Activated CD8-positive, alpha-beta memory T cell treated with anti-CD3 and anti-CD28 coated beads, Interleukin-2, amount 10 ng/mL, durations not matched to agents 7 days and 5 days (primary cell): ENCODE results near the gene RSAD2. TPM values are rescaled to one million over a fixed set of nuclear protein-coding genes. Genes with fewer than 3 reads are reported as not detected.
A peak's percentile ranks its signal among the peaks of the same experiment; 100 is the strongest.

Source experiments
- ATAC-seq: fragments of 150-1000 bp; cut with Tn5 transposase; one replicate; pipeline ENCODE4 v1.10.0; 2021; ENCODE audit warnings: moderate library complexity
- CTCF ChIA-PET: fragments of 350-600 bp; sonication (Branson Sonifier 250); formaldehyde crosslinking; loops from one replicate; lab custom pipeline; 2021; ENCODE audit warnings: antibody characterized with exemption; lab: Charles Lee
- DNase-seq: peaks from one replicate; pipeline ENCODE4 v3.0.0-alpha.2; 2020
- H3K27ac Mint-ChIP-seq: one replicate; pipeline ENCODE4 v1.8.0; 2021; ENCODE audit warnings: mild to moderate bottlenecking, mixed read lengths
- H3K27me3 Mint-ChIP-seq: one replicate; pipeline ENCODE4 v1.8.0; 2021; ENCODE audit warnings: mixed read lengths
- H3K36me3 Mint-ChIP-seq: one replicate; pipeline ENCODE4 v1.8.0; 2021; ENCODE audit warnings: mild to moderate bottlenecking, mixed read lengths
- H3K4me1 Mint-ChIP-seq: one replicate; pipeline ENCODE4 v1.8.0; 2021; ENCODE audit warnings: mixed read lengths
- H3K4me3 Mint-ChIP-seq: one replicate; pipeline ENCODE4 v1.8.0; 2021; ENCODE audit warnings: mild to moderate bottlenecking, moderate library complexity, mixed read lengths
- H3K9me3 Mint-ChIP-seq: one replicate; pipeline ENCODE4 v1.8.0; 2022; ENCODE audit warnings: low read depth, mixed read lengths
- total RNA-seq, 2 experiments: library from RNA; stranded (reverse); gene quantifications; one replicate each; pipeline ENCODE4 v1.2.3, GENCODE V29; 2021

Gene RSAD2
- 100 to 1,000 TPM in 1 of 2 experiments, 10 to 100 TPM in 1; 83.0 to 183 TPM for total RNA-seq

GRCh38 chr2:6877402-6878304 is at the start of gene RSAD2:
Gene RSAD2 (plus strand): TSS chr2:6877777. CDS start chr2:6877801, 24 bp downstream.
- H3K36me3 Mint-ChIP-seq, result peaks cover 77% of the 10 kb centered on the region
- ATAC-seq (peak; percentile 90), DNase-seq (peak; percentile 80)
- H3K27me3 Mint-ChIP-seq, result no peaks in the 10 kb centered on the region
- H3K9me3 Mint-ChIP-seq, result peaks cover 4% of the 10 kb centered on the region
- H3K4me3 Mint-ChIP-seq, result peak within 1 kb of the TSS; percentile 89
- peaks cover 55% of the 10 kb centered on the region for H3K4me1 Mint-ChIP-seq
- H3K27ac Mint-ChIP-seq, result peak within 1 kb of the TSS; percentile 98
- CTCF ChIA-PET, result interaction anchor here (0.8 to 6.3 kb wide), 12 partner anchors 10 to 167 kb away, joined by 3 to 118 read pairs (median 4); partner anchors contain the start of gene CMPK2

GRCh38 chr2:6828299-6828584 is 49.3 kb upstream of the RSAD2 start:
- no peak overlapping the region for H3K4me3 Mint-ChIP-seq
- no peak for DNase-seq

GRCh38 chr2:6831229-6831628 is 46.3 kb upstream of the RSAD2 start:
- CTCF ChIA-PET, result interaction anchor here (0.7 to 1.0 kb wide), 3 partner anchors 35 to 213 kb away, joined by 3 to 5 read pairs (median 5); partner anchors contain the start of gene CMPK2
- H3K4me3 Mint-ChIP-seq, result no peak overlapping the region

More at GRCh38 chr2:6828299-6828584, 49.3 kb upstream of the RSAD2 start:
- Mint-ChIP-seq H3K36me3 (peaks cover 36% of the 10 kb centered on the region), H3K4me1 (peaks cover 19% of the 10 kb centered on the region), H3K27ac (no peak overlapping the region), H3K27me3 (peaks cover 2% of the 10 kb centered on the region), H3K9me3 (peaks cover 15% of the 10 kb centered on the region)
- ATAC-seq, result no peak
- CTCF ChIA-PET, result interaction anchor here (0.7 to 1.1 kb wide), 2 partner anchors 38 to 88 kb away, joined by 3 read pairs; partner anchors contain the start of gene CMPK2

GRCh38 chr2:6832596-6833299 is 44.8 kb upstream of the RSAD2 start:
- CTCF ChIA-PET, result no interaction called here
- Mint-ChIP-seq H3K4me3 (peak overlapping the region; percentile 65), H3K27me3 (no peaks in the 10 kb centered on the region), H3K36me3 (peaks cover 69% of the 10 kb centered on the region), H3K4me1 (peaks cover 25% of the 10 kb centered on the region), H3K9me3 (peaks cover 24% of the 10 kb centered on the region), H3K27ac (peak overlapping the region; percentile 91)
- ATAC-seq (peak; percentile 56), DNase-seq (no peak)

More at GRCh38 chr2:6831229-6831628, 46.3 kb upstream of the RSAD2 start:
- Mint-ChIP-seq H3K36me3 (peaks cover 59% of the 10 kb centered on the region), H3K9me3 (peaks cover 24% of the 10 kb centered on the region), H3K27ac (no peak overlapping the region), H3K27me3 (no peaks in the 10 kb centered on the region), H3K4me1 (peaks cover 31% of the 10 kb centered on the region)
- no peak for DNase-seq
- ATAC-seq, result no peak

GRCh38 chr2:6833300-6833604 is 44.3 kb upstream of the RSAD2 start:
- Mint-ChIP-seq H3K27me3 (no peaks in the 10 kb centered on the region), H3K4me1 (peaks cover 22% of the 10 kb centered on the region), H3K27ac (peak overlapping the region; percentile 91), H3K4me3 (peak overlapping the region; percentile 65), H3K36me3 (peaks cover 73% of the 10 kb centered on the region), H3K9me3 (peaks cover 24% of the 10 kb centered on the region)
- ATAC-seq (peak; percentile 57), DNase-seq (no peak)
- CTCF ChIA-PET, result no interaction called here

- Mint-ChIP-seq H3K4me3 (no peak overlapping the region), H3K27ac (peak overlapping the region; percentile 2), H3K9me3 (peaks cover 24% of the 10 kb centered on the region), H3K4me1 (peaks cover 22% of the 10 kb centered on the region), H3K27me3 (no peaks in the 10 kb centered on the region), H3K36me3 (peaks cover 76% of the 10 kb centered on the region)
- no peak for DNase-seq
- no peak for ATAC-seq
- CTCF ChIA-PET, result no interaction called here
Observed at GRCh38 chr2:6834163-6834562, 43.4 kb upstream of the RSAD2 start.

- no peak overlapping the region for H3K4me3 Mint-ChIP-seq
- peaks cover 23% of the 10 kb centered on the region for H3K9me3 Mint-ChIP-seq
- ATAC-seq (peak; percentile 31), DNase-seq (no peak)
- H3K4me1 Mint-ChIP-seq, result peaks cover 22% of the 10 kb centered on the region
- no peak overlapping the region for H3K27ac Mint-ChIP-seq
- CTCF ChIA-PET, result interaction anchor here (0.6 to 1.6 kb wide), 4 partner anchors 10 to 81 kb away, joined by 3 to 6 read pairs (median 4); no protein-coding TSS in a partner anchor
- H3K36me3 Mint-ChIP-seq, result peaks cover 79% of the 10 kb centered on the region
- H3K27me3 Mint-ChIP-seq, result no peaks in the 10 kb centered on the region
Observed at GRCh38 chr2:6835467-6835866, 42.1 kb upstream of the RSAD2 start.

- Mint-ChIP-seq H3K9me3 (peaks cover 8% of the 10 kb centered on the region), H3K27ac (no peak overlapping the region), H3K4me3 (no peak overlapping the region), H3K4me1 (peaks cover 15% of the 10 kb centered on the region), H3K36me3 (peaks cover 67% of the 10 kb centered on the region), H3K27me3 (no peaks in the 10 kb centered on the region)
- no peak for ATAC-seq
- no peak for DNase-seq
- CTCF ChIA-PET, result interaction anchor here (1.4 kb wide), 1 partner anchor 77 kb away, joined by 3 read pairs; no protein-coding TSS in a partner anchor
Observed at GRCh38 chr2:6838673-6839319, 38.8 kb upstream of the RSAD2 start.

GRCh38 chr2:6841537-6842287 is 35.9 kb upstream of the RSAD2 start:
- no peak overlapping the region for H3K27ac Mint-ChIP-seq
- ATAC-seq (no peak), DNase-seq (no peak)
- CTCF ChIA-PET, result no interaction called here
- H3K36me3 Mint-ChIP-seq, result peaks cover 70% of the 10 kb centered on the region
- H3K4me3 Mint-ChIP-seq, result no peak overlapping the region
- peaks cover 1% of the 10 kb centered on the region for H3K4me1 Mint-ChIP-seq
- no peaks in the 10 kb centered on the region for H3K27me3 Mint-ChIP-seq
- H3K9me3 Mint-ChIP-seq, result peaks cover 16% of the 10 kb centered on the region

- CTCF ChIA-PET, result interaction anchor here (0.9 to 1.0 kb wide), 4 partner anchors 17 to 62 kb away, joined by 3 to 4 read pairs (median 3); no protein-coding TSS in a partner anchor
- Mint-ChIP-seq H3K4me1 (peaks cover 22% of the 10 kb centered on the region), H3K9me3 (peaks cover 21% of the 10 kb centered on the region), H3K4me3 (no peak overlapping the region), H3K27me3 (no peaks in the 10 kb centered on the region), H3K36me3 (peaks cover 75% of the 10 kb centered on the region), H3K27ac (no peak overlapping the region)
- DNase-seq (no peak), ATAC-seq (no peak)
Observed at GRCh38 chr2:6845312-6845711, 32.3 kb upstream of the RSAD2 start.

- peaks cover 79% of the 10 kb centered on the region for H3K36me3 Mint-ChIP-seq
- CTCF ChIA-PET, result interaction anchor here (0.9 to 1.0 kb wide), 4 partner anchors 16 to 61 kb away, joined by 3 to 4 read pairs (median 3); no protein-coding TSS in a partner anchor
- H3K4me3 Mint-ChIP-seq, result no peak overlapping the region
- no peaks in the 10 kb centered on the region for H3K27me3 Mint-ChIP-seq
- DNase-seq (no peak), ATAC-seq (no peak)
- no peak overlapping the region for H3K27ac Mint-ChIP-seq
- peaks cover 28% of the 10 kb centered on the region for H3K4me1 Mint-ChIP-seq
- H3K9me3 Mint-ChIP-seq, result peaks cover 21% of the 10 kb centered on the region
Observed at GRCh38 chr2:6845903-6846302, 31.7 kb upstream of the RSAD2 start.

GRCh38 chr2:6846540-6846939 is 31.0 kb upstream of the RSAD2 start:
- DNase-seq, result no peak
- Mint-ChIP-seq H3K4me1 (peaks cover 33% of the 10 kb centered on the region), H3K27ac (no peak overlapping the region), H3K4me3 (no peak overlapping the region), H3K9me3 (peaks cover 21% of the 10 kb centered on the region), H3K27me3 (no peaks in the 10 kb centered on the region), H3K36me3 (peaks cover 82% of the 10 kb centered on the region)
- no peak for ATAC-seq
- CTCF ChIA-PET, result no interaction called here
